HL-60/S4 (cell line): ENCODE results near the gene XKR8.

Experiments
- in situ Hi-C: fragments of 300-500 bp; cut with MboI; formaldehyde crosslinking; loops from 2 replicates; pipeline ENCODE4 v1.14.3; 2022; ENCODE audit warnings: low sequenced_read_pairs

Gene XKR8, protein sequence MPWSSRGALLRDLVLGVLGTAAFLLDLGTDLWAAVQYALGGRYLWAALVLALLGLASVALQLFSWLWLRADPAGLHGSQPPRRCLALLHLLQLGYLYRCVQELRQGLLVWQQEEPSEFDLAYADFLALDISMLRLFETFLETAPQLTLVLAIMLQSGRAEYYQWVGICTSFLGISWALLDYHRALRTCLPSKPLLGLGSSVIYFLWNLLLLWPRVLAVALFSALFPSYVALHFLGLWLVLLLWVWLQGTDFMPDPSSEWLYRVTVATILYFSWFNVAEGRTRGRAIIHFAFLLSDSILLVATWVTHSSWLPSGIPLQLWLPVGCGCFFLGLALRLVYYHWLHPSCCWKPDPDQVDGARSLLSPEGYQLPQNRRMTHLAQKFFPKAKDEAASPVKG

DNA sequence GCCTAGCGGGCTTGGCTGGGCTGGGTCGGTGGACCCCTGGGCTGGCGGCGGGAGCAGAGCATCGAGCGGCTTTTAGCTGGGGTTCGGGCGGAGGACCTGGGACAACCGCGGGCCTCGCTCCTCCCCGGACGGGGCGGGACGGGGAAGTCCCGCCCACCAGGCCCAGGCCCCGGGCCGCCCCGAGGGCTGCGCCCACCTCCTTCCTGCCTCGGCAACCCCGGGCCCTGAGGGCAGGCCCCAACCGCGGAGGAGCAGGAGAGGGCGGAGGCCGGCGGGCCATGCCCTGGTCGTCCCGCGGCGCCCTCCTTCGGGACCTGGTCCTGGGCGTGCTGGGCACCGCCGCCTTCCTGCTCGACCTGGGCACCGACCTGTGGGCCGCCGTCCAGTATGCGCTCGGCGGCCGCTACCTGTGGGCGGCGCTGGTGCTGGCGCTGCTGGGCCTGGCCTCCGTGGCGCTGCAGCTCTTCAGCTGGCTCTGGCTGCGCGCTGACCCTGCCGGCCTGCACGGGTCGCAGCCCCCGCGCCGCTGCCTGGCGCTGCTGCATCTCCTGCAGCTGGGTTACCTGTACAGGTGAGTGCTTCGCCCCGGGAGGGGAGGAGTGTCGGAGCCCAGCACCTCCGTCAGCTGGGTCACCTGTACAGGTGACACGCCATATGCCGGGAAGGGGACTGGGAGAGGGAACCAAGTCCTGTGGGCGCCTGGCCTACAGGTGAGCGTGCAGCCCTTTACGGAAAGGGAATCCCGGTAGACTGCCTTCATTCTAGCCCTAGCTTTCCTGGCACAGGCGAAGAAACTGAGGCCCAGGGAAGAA is at the start of gene XKR8:
Gene XKR8 (plus strand): TSS at position 182 of the 812 bp plus-strand sequence. CDS start 97 bp downstream, at position 279.
- in situ Hi-C loops, result loop anchor here (10.0 kb wide), 1 partner anchor 105 kb away; no protein-coding TSS in a partner anchor

- in situ Hi-C loops, result no loop called here
Measured at GRCh38 chr1:27912429-27912828, 47.3 kb upstream of the XKR8 start.

DNA sequence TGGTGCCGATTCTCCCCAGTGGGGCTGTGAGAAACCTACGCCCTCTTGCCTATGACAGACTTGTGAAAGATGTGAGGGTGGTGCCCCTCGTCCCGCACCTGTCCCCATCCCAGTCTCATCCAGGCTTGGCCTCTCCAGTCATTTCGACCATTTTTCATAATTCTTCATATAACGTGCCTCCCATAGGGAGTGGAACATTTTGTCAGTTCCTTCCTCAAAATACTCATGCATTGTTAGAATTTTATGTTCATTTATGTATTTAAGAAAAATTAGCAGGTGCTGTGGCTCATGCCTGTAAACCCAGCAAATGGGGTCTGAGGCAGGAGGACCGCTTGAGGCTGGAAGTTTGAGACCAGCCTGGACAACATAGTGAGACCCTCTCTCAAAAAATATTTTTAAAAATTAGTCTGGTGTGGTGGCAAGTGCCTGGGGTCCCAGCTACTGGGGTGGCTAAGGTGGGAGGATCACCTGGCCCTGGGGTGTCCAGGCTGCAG is 44.6 kb upstream of the XKR8 start:
- in situ Hi-C loops, result no loop called here

GRCh38 chr1:27922272-27922671 is 37.5 kb upstream of the XKR8 start:
- in situ Hi-C loops, result no loop called here

- in situ Hi-C loops, result no loop called here
Measured at GRCh38 chr1:27928216-27928954, 31.4 kb upstream of the XKR8 start.

- in situ Hi-C loops, result no loop called here
Measured at GRCh38 chr1:27931184-27931583, 28.6 kb upstream of the XKR8 start.

DNA sequence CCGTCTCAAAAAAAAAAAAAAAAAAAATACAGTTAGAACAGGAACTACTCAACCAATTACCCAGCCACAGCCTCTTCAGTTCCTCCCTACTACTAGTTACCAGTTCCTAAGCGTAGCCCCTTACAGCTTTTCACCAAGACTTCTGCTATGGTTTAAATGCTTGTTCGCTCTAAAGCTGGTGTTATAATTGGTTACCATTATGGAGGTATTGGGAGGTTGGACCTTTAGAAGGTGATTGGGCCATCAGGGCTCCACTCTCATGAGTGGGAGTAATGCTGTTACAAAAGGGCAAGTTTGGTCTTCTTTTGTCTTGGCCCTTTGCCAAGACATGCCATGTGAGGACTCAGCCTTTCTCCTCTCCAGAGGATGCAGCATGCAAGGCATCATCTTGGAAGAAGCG is 28.0 kb upstream of the XKR8 start:
- in situ Hi-C loops, result no loop called here

- in situ Hi-C loops, result no loop called here
Measured at GRCh38 chr1:27934818-27935549, 24.8 kb upstream of the XKR8 start, which contains the start of gene SMPDL3B. Gene SMPDL3B (plus strand): TSS chr1:27935000. CDS start chr1:27935184, 184 bp downstream.

GRCh38 chr1:27935721-27936120 is 24.1 kb upstream of the XKR8 start:
- in situ Hi-C loops, result no loop called here

DNA sequence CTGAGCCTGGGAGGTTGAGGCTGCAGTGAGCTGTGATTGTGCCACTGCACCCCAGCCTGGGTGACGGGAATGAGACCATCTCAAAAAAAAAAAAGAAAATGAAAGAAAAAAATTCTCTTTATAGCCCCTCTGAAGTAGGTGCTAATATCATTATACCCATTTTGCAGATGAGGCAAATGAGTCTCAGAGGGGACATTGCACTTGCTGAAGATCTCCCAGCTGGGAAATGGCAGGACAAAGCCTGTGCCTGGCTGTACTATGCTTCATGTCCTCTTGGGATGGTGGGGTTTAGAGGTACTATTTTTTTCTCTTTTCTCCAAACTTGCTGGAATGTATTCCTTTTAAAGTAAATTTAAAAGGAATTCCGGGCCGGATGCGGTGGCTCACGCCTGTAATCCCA is 23.4 kb upstream of the XKR8 start:
- in situ Hi-C loops, result no loop called here

- in situ Hi-C loops, result no loop called here
Measured at GRCh38 chr1:27937524-27937836, 22.3 kb upstream of the XKR8 start.

DNA sequence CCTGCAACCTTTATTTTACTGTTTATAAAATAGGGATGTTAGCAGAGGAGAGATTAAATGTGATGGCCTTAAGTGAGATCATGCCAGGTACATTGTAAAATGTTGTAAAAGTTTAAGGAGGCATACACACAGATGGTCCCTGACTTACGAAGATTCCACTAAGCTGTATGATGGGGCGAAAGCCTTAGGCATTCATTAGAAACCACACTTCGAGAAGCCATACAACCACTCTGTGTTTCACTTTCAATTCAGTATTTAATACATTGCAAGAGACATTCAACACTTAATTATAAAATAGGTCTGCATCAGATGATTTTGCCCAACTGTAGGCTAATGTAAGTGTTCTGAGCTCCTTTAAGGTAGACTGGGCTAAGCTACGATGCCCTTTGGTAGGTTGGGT is 21.3 kb upstream of the XKR8 start:
- in situ Hi-C loops, result no loop called here

- in situ Hi-C loops, result no loop called here
Measured at GRCh38 chr1:27940297-27940696, 19.5 kb upstream of the XKR8 start.

DNA sequence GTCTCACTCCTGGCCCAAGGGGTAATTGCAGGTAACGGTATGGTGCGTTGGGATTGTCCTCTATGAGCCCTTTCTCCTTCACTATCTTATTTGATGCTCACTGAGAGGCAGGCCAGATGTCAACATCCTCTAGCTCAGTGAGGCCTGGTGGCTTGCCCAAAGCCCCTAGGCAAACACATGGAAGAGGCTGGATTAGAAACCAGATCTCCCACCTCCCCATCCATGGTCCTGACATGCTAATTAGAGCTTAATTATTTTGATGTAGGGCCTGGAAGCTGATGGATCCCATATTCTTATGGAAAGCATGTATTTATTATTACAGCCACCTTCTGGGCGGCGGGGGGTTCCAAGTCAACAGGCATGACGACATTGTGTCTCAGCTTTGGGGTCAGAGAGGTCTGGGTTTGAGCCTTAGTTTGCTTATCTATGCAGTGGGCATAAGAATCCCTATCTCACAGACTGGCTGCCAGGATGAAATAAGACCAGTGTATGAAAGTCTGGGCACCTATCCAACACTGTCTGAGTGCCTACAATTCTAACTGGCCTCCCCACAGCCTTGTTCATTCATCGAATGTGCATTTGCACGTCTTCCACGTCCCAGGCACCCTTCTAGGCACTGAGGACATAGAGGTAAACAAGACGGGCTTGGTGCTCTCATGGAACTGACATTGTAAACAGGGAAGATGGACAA is 18.8 kb upstream of the XKR8 start:
- in situ Hi-C loops, result no loop called here

- in situ Hi-C loops, result no loop called here
Measured at GRCh38 chr1:27941671-27942540, 17.9 kb upstream of the XKR8 start.

- in situ Hi-C loops, result no loop called here
Measured at GRCh38 chr1:27945020-27945419, 14.8 kb upstream of the XKR8 start.

- in situ Hi-C loops, result no loop called here
Measured at GRCh38 chr1:27949027-27949426, 10.7 kb upstream of the XKR8 start.

DNA sequence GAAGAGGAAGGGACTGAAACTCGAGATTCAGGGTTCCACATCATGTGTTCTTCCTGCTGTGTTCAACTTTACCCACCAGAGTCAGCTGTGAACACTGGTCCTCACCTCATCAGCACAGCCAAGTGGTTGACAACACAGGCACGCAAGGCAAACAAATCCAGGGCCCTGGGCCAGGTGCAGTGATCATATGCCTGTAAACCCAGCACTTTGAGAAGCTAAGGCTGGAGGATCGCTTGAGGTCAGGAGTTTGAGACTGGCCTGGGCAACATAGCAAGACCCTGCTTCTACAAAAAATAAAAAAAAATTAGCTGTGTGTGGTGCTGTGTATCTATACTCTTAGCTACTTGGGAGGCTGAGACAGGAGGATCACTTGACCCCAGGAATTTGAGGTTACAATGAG is 8.4 kb upstream of the XKR8 start:
- in situ Hi-C loops, result loop anchor here (10.0 kb wide), 1 partner anchor 97 kb away; no protein-coding TSS in a partner anchor

GRCh38 chr1:27952147-27952546 is 7.6 kb upstream of the XKR8 start:
- in situ Hi-C loops, result loop anchor here (10.0 kb wide), 1 partner anchor 97 kb away; no protein-coding TSS in a partner anchor
